ENCODE measurements around the gene NSUN6.
A peak's percentile ranks its signal among the peaks of the same experiment; 100 is the strongest.
"Not testable (repeated sequence)": the region's sequence is repeated elsewhere in the genome, so short reads cannot be mapped to it uniquely, and the experiment has no call there.

The NSUN6 gene

GRCh38 chr10:18659125-18659818, 7.9 kb upstream of the NSUN6 start, which contains the start of gene ARL5B:
Gene ARL5B (plus strand): TSS chr10:18659431. CDS start chr10:18659638, 207 bp downstream.
- peak; percentile 81 for DNase-seq

- DNase-seq, result no peak
Measured at GRCh38 chr10:18658271-18659124, 7.1 kb upstream of the NSUN6 start.

GRCh38 chr10:18656724-18657123, 5.3 kb upstream of the NSUN6 start:
- no peak for DNase-seq

GRCh38 chr10:18653112-18653511, 1.7 kb upstream of the NSUN6 start:
- no peak for DNase-seq

GRCh38 chr10:18650404-18650997, 886 bp downstream of the NSUN6 start:
- no peak for DNase-seq

- DNase-seq, result no peak
Measured at GRCh38 chr10:18649364-18649959, 1.9 kb downstream of the NSUN6 start.

GRCh38 chr10:18647945-18648344, 3.4 kb downstream of the NSUN6 start:
- DNase-seq, result no peak

GRCh38 chr10:18647151-18647550, 4.2 kb downstream of the NSUN6 start:
- DNase-seq, result no peak

- not testable (repeated sequence) for DNase-seq
Measured at GRCh38 chr10:18639719-18640118, 11.7 kb downstream of the NSUN6 start.

GRCh38 chr10:18637400-18637799, 14.0 kb downstream of the NSUN6 start:
- DNase-seq, result not testable (repeated sequence)

GRCh38 chr10:18635995-18636394, 15.4 kb downstream of the NSUN6 start:
- DNase-seq, result no peak

GRCh38 chr10:18632500-18632899, 18.9 kb downstream of the NSUN6 start:
- not testable (repeated sequence) for DNase-seq

GRCh38 chr10:18627452-18628018, 23.9 kb downstream of the NSUN6 start:
- DNase-seq, result peak; percentile 27

- DNase-seq, result no peak
Measured at GRCh38 chr10:18625886-18626285, 25.5 kb downstream of the NSUN6 start.

- DNase-seq, result not testable (repeated sequence)
Measured at GRCh38 chr10:18623671-18624070, 27.7 kb downstream of the NSUN6 start.

GRCh38 chr10:18620856-18621255, 30.5 kb downstream of the NSUN6 start:
- no peak for DNase-seq

GRCh38 chr10:18619016-18619415, 32.4 kb downstream of the NSUN6 start:
- peak; percentile 53 for DNase-seq

- no peak for DNase-seq
Measured at GRCh38 chr10:18616337-18616736, 35.0 kb downstream of the NSUN6 start.

GRCh38 chr10:18615618-18616017, 35.8 kb downstream of the NSUN6 start:
- DNase-seq, result no peak

- no peak for DNase-seq
Measured at GRCh38 chr10:18611168-18611567, 40.2 kb downstream of the NSUN6 start.

- DNase-seq, result no peak
Measured at GRCh38 chr10:18610517-18610916, 40.9 kb downstream of the NSUN6 start.

GRCh38 chr10:18608596-18608995, 42.8 kb downstream of the NSUN6 start:
- DNase-seq, result no peak
